K562 (cell line): ENCODE measurements around the gene LIN28A. TPM values are rescaled to one million over a fixed set of nuclear protein-coding genes. Genes with fewer than 3 reads are reported as not detected.

Experiments
- ATAC-seq: fragments of 200-7000 bp; cut with Tn5 transposase; 3 replicates; pipeline ENCODE4 v1.9.1; 2020; ENCODE audit warnings: moderate library complexity
- BruUV-seq: library from RNA; stranded (reverse); fragments of 400-500 nt; replicated peaks from 2 replicates; lab custom pipeline; 2021; lab: Mats Ljungman, UMichigan
- CTCF ChIA-PET: fragments of 300-600 bp; formaldehyde crosslinking; extraction: SDS; loops from one replicate; lab custom pipeline; 2021; ENCODE audit warnings: low intra/inter-chr PET ratio; lab: Yijun Ruan, JAX
- POLR2A ChIA-PET: fragments of 300-600, 350-650 bp; sonication (Branson Sonifier 250); formaldehyde crosslinking; extraction: SDS; loops from one replicate; lab custom pipeline; 2021; ENCODE audit warnings: antibody characterized with exemption, inconsistent platforms; lab: Yijun Ruan, JAX
- DNase-seq, 4 experiments: peaks; one replicate each; pipeline versions ENCODE4 v3.0.0 to v3.0.0-alpha.2; 2011 to 2018; ENCODE audit warnings: low spot score in 3 of 4, mixed read lengths in 3 of 4; ENCODE audit errors: extremely low read depth in 1 of 4
- FAIRE-seq: peaks from 2 replicates; lab custom pipeline; 2011; peaks lifted over from hg19 to GRCh38; lab: Jason Lieb, UNC
- H2AFZ ChIP-seq: 2 replicates; pipeline ENCODE4 v1.6.0; 2011; ENCODE audit warnings: low read depth, low read length, control low read depth, inconsistent platforms
- H3K27ac ChIP-seq: fragments of 200-600 bp; 3 replicates; pipeline ENCODE4 v1.8.0; 2011; ENCODE audit warnings: low read depth, mild to moderate bottlenecking, control low read depth, inconsistent platforms, low read length, moderate library complexity, mixed read lengths; ENCODE audit errors: extremely low read depth
- H3K27me3 ChIP-seq, 2 experiments: fragments of 300-600 bp in 1 of 2; 2 replicates in 1 of 2; 3 replicates in 1 of 2; pipeline versions ENCODE4 v1.6.0 to v1.8.0; 2011; ENCODE audit warnings: inconsistent platforms in 2 of 2, low read length in 2 of 2, mild to moderate bottlenecking in 1 of 2, mixed read lengths in 1 of 2, moderate library complexity in 1 of 2; ENCODE audit not compliant: control insufficient read depth in 2 of 2, insufficient read depth in 2 of 2
- H3K36me3 ChIP-seq: fragments of 300-600 bp; 3 replicates; pipeline ENCODE4 v1.8.0; 2011; ENCODE audit warnings: mild to moderate bottlenecking, low read length, inconsistent platforms; ENCODE audit not compliant: control insufficient read depth, insufficient read depth
- H3K4me1 ChIP-seq, 2 experiments: fragments of 200-600 bp in 1 of 2; replicated peaks in 1 of 2; 2 replicates in 1 of 2; 3 replicates in 1 of 2; pipeline versions ENCODE4 v1.5.1 to v1.8.0; 2011; ENCODE audit warnings: inconsistent platforms in 2 of 2, low read length in 2 of 2, mild to moderate bottlenecking in 1 of 2, mixed read lengths in 1 of 2, moderate library complexity in 1 of 2; ENCODE audit not compliant: control insufficient read depth in 2 of 2, insufficient read depth in 2 of 2
- H3K4me2 ChIP-seq: 2 replicates; pipeline ENCODE4 v1.6.1; 2011; ENCODE audit warnings: low read length, control low read depth, inconsistent platforms, mixed read lengths; ENCODE audit not compliant: insufficient read depth
- H3K4me3 ChIP-seq: fragments of 200-600 bp; sonication (generic), shearing (Covaris generic); 2 replicates; pipeline ENCODE4 v1.5.1; 2016; ENCODE audit warnings: control low read depth, inconsistent platforms
- H3K79me2 ChIP-seq: fragments of 200-600 bp; 3 replicates; pipeline ENCODE4 v1.8.0; 2011; ENCODE audit warnings: low read length, inconsistent platforms; ENCODE audit not compliant: control insufficient read depth, insufficient read depth
- H3K9ac ChIP-seq, 2 experiments: 2 replicates each; pipeline versions ENCODE4 v1.6.0 to v1.6.1; 2011; ENCODE audit warnings: low read depth in 2 of 2, low read length in 2 of 2, control low read depth in 1 of 2, inconsistent platforms in 1 of 2, mild to moderate bottlenecking in 1 of 2, mixed read lengths in 1 of 2; ENCODE audit not compliant: insufficient read depth in 1 of 2
- H3K9me1 ChIP-seq: one replicate; pipeline ENCODE4 v1.6.0; 2011; ENCODE audit warnings: inconsistent platforms, mild to moderate bottlenecking, low read length, moderate library complexity; ENCODE audit not compliant: control insufficient read depth, insufficient read depth
- H3K9me3 ChIP-seq: replicated peaks from 2 replicates; pipeline ENCODE4 v1.5.1; 2011; ENCODE audit warnings: low read depth, low read length, inconsistent platforms; ENCODE audit not compliant: control insufficient read depth, insufficient read depth
- H4K20me1 ChIP-seq: replicated peaks from 2 replicates; pipeline ENCODE4 v1.6.1; 2011; ENCODE audit warnings: low read length, inconsistent platforms, mixed read lengths; ENCODE audit not compliant: control insufficient read depth, insufficient read depth
- ELF4 ChIP-seq: fragments of 450-650 bp; formaldehyde crosslinking; IDR thresholded peaks from 2 replicates; pipeline ENCODE4 v1.4.0; 2022; ENCODE audit warnings: missing genetic modification characterization
- FOXJ3 ChIP-seq: sonication (generic); formaldehyde crosslinking; IDR thresholded peaks from 2 replicates; pipeline ENCODE4 v1.4.0; 2020; ENCODE audit warnings: mild to moderate bottlenecking, missing genetic modification reagents
- LCOR ChIP-seq: sonication (generic); formaldehyde crosslinking; IDR thresholded peaks from 2 replicates; pipeline ENCODE4 v1.8.0; 2022; ENCODE audit warnings: mild to moderate bottlenecking, missing genetic modification reagents
- PHF21A ChIP-seq: fragments of 450-650 bp; IDR thresholded peaks from 2 replicates; pipeline ENCODE4 v1.6.1; 2017; ENCODE audit warnings: low read depth, borderline replicate concordance
- PML ChIP-seq: IDR thresholded peaks from 2 replicates; pipeline ENCODE4 v1.6.1; 2012; ENCODE audit warnings: low read length, inconsistent platforms
- POLR2A ChIP-seq: fragments of 450-650 bp; conservative IDR thresholded peaks from 2 replicates; pipeline ENCODE4 v1.6.1; 2016
- POLR2AphosphoS2 ChIP-seq: IDR thresholded peaks from 2 replicates; pipeline ENCODE4 v1.6.1; 2012; ENCODE audit warnings: low read length, improper control_type of control experiment
- SMAD3 ChIP-seq: fragments of 450-650 bp; formaldehyde crosslinking; conservative IDR thresholded peaks from 2 replicates; pipeline ENCODE4 v1.4.0; 2020; ENCODE audit warnings: mild to moderate bottlenecking
- SUPT5H ChIP-seq: fragments of 450-650 bp; IDR thresholded peaks from 2 replicates; pipeline ENCODE4 v1.6.1; 2016
- TEAD1 ChIP-seq, 2 experiments: fragments of 450-650 bp in 1 of 2; sonication (generic) in 1 of 2; formaldehyde crosslinking; IDR thresholded peaks; 2 replicates each; pipeline versions ENCODE4 v1.4.0 to v1.8.0; 2020 to 2022; ENCODE audit warnings: mild to moderate bottlenecking in 2 of 2, missing genetic modification reagents in 1 of 2
- ZC3H8 ChIP-seq: fragments of 450-650 bp; IDR thresholded peaks from 2 replicates; pipeline ENCODE4 v1.6.1; 2017
- ZNF12 ChIP-seq: sonication (generic); formaldehyde crosslinking; IDR thresholded peaks from 2 replicates; pipeline ENCODE4 v1.4.0; 2020; ENCODE audit warnings: mild to moderate bottlenecking, missing genetic modification reagents
- WGBS: fragments of 100-300 bp; shearing (Covaris generic); methylation state at CpG from one replicate; pipeline ENCODE4 v1.1.6; 2016; ENCODE audit warnings: low coverage, mixed read lengths; ENCODE audit not compliant: insufficient coverage; ENCODE audit errors: missing lambda C conversion rate; 5-methylcytosine and 5-hydroxymethylcytosine counted together
- in situ Hi-C: fragments of 300-500 bp; cut with MboI; formaldehyde crosslinking; loops from 4 replicates; pipeline ENCODE4 v1.15.0; 2018; ENCODE audit warnings: inconsistent platforms, mixed read lengths
- intact Hi-C: fragments of 100-400 bp; cut with micrococcal nuclease; formaldehyde crosslinking; loops from 2 replicates; pipeline ENCODE4 v1.14.2; 2022
- polyA plus RNA-seq, 8 experiments: library from polyadenylated mRNA; depleted of rRNA in 4 of 8; stranded (reverse) in 5 of 8; unstranded in 3 of 8; fragments of >200 nt; fragmentation: Nextera tagmentation in 2 of 8; fragmentation: Illumina TruSeq in 1 of 8; extraction: Ambion mirVana in 2 of 8; extraction: Trizol in 1 of 8; gene quantifications; 2 replicates each; pipeline versions ENCODE4 v1.2.1 to v1.2.3, GENCODE V29; 2011 to 2014; ENCODE audit warnings: inconsistent platforms in 1 of 8, missing spikeins in 1 of 8
- total RNA-seq, 7 experiments: library from RNA; depleted of rRNA in 6 of 7; stranded (reverse); fragments of >200 nt in 6 of 7; fragmentation: Illumina TruSeq in 2 of 7; extraction: Trizol in 2 of 7; gene quantifications; 2 replicates each; pipeline versions ENCODE4 v1.2.1 to v1.2.3, GENCODE V29; 2011 to 2021; ENCODE audit warnings: low replicate concordance in 1 of 7
- TF ChIP-seq, protein P1 (sequence below): sonication (generic); formaldehyde crosslinking; IDR thresholded peaks from 2 replicates; pipeline ENCODE4 v1.8.1; 2023; ENCODE audit warnings: mild to moderate bottlenecking, missing genetic modification reagents
- TF ChIP-seq, protein P2 (sequence below), 2 experiments: fragments of 450-650 bp; conservative IDR thresholded peaks; 2 replicates each; pipeline ENCODE4 v1.6.1; 2017; ENCODE audit warnings: mild to moderate bottlenecking in 2 of 2, moderate library complexity in 2 of 2

Gene LIN28A
- total and polyA plus RNA-seq, 9 of the 15 experiments (the other 6 are each of a cell fraction or from before 2014, with no cell fraction given): 0.80 to 5.4 (median 3.9) TPM

DNA sequence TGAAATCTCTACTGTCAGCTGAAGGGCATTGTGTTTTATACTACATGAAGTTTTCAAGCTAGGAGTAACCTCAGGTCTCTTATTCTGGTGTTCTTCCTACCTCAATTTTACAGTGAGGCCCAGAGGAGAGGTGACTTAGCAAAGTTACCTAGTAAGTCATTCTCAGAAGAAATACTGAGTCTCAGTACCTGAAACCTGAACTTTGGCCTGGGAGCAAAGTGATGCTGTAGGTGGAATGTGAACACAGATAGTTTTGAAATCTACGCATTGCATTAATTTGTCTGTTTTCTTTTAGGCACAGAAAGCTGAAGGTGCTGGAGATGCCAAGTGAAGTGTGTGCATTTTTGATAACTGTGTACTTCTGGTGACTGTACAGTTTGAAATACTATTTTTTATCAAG is 64.2 kb downstream of the LIN28A start:
- CTCF ChIA-PET: no interaction called here
- Histone ChIP-seq H3K4me3 (no peak overlapping the region; the same call in 1 of the 2 replicates), H2AFZ (no peak overlapping the region), H3K9me3 (no peaks in the 10 kb centered on the region), H3K27me3 (no peaks in the 10 kb centered on the region), H3K9ac (peak overlapping the region in 1 of 2 experiments; percentile 99; a peak in 1 of 4 replicates), H3K4me1 (peaks cover 26 to 29% of the 10 kb centered on the region in 2 experiments; a peak in 4 of 5 replicates), H3K9me1 (no peaks in the 10 kb centered on the region), H3K27ac (no peak overlapping the region), H3K36me3 (peaks cover 44% of the 10 kb centered on the region), H4K20me1 (peaks cover 16% of the 10 kb centered on the region), H3K4me2 (no peak overlapping the region), H3K79me2 (peaks cover 28% of the 10 kb centered on the region)
- FAIRE-seq (no peak), ATAC-seq (no peak), DNase-seq (no peak)
- WGBS: 100% methylated on average over 1 of the region's 1 CpG
- intact Hi-C loops: no loop called here
- BruUV-seq: no TSS peak
- TF ChIP-seq FOXJ3 (no peak), LCOR (CRISPR knock-in tag) (peak; percentile 27; the same call in 1 of the 2 replicates)
- POLR2A ChIA-PET: interaction anchor here (0.6 to 2.2 kb wide), 6 partner anchors 10 to 219 kb away, joined by 3 to 12 read pairs (median 3); no protein-coding TSS in a partner anchor
- in situ Hi-C loops: no loop called here

DNA sequence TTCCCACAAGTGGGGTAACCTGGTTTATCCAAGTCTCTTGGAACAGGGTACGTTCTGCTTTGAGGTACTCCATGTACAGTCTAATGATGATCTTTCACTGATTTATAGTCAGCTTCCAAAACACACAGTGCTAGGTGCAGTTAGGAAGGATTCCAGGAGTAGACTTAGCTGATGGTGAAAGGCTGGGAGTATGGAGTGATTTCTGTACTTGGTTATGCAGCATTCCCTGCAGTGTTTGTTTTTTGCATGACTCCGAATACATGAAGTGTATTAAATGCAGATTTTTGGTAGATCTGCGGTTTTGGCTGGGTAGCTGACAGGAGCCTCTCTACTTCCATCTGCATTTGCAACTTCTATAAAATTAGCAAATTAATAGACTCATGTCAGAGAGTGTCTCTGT is 65.4 kb downstream of the LIN28A start:
- no peaks in the 10 kb centered on the region for H3K9me1 ChIP-seq
- peaks cover 28% of the 10 kb centered on the region for H3K79me2 ChIP-seq
- no peak overlapping the region for H2AFZ ChIP-seq
- POLR2A ChIA-PET: interaction anchor here (0.7 to 2.2 kb wide), 6 partner anchors 9 to 217 kb away, joined by 3 to 12 read pairs (median 4); no protein-coding TSS in a partner anchor
- no peak for ATAC-seq
- no peaks in the 10 kb centered on the region for H3K27me3 ChIP-seq
- H3K36me3 ChIP-seq: peaks cover 42% of the 10 kb centered on the region
- H3K27ac ChIP-seq: no peak overlapping the region
- BruUV-seq: no TSS peak
- no peak for DNase-seq
- no peak overlapping the region for H3K9ac ChIP-seq
- 96% methylated on average over 3 of the region's 3 CpGs for WGBS
- intact Hi-C loops: no loop called here
- H3K4me2 ChIP-seq: no peak overlapping the region
- H3K4me1 ChIP-seq: peaks cover 20 to 23% of the 10 kb centered on the region in 2 experiments; a peak in 4 of 5 replicates
- H3K4me3 ChIP-seq: no peak overlapping the region
- peaks cover 13% of the 10 kb centered on the region for H4K20me1 ChIP-seq
- TF ChIP-seq ZNF12: no peak
- TF ChIP-seq POLR2AphosphoS2: 0 out of 2 replicates have a peak, but pooled peaks have one; percentile 9
- TF ChIP-seq PML: no peak
- TF ChIP-seq PHF21A: no peak
- TF ChIP-seq ELF4 (CRISPR knock-in tag): 0 out of 2 replicates have a peak, but pooled peaks have one; percentile 14
- TF ChIP-seq, protein P1, sequence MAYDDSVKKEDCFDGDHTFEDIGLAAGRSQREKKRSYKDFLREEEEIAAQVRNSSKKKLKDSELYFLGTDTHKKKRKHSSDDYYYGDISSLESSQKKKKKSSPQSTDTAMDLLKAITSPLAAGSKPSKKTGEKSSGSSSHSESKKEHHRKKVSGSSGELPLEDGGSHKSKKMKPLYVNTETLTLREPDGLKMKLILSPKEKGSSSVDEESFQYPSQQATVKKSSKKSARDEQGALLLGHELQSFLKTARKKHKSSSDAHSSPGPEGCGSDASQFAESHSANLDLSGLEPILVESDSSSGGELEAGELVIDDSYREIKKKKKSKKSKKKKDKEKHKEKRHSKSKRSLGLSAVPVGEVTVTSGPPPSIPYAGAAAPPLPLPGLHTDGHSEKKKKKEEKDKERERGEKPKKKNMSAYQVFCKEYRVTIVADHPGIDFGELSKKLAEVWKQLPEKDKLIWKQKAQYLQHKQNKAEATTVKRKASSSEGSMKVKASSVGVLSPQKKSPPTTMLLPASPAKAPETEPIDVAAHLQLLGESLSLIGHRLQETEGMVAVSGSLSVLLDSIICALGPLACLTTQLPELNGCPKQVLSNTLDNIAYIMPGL (CRISPR knock-in tag): no peak
- TF ChIP-seq SMAD3 (CRISPR knock-in tag): peak; percentile 41; the same call in 1 of the 2 replicates
- TF ChIP-seq POLR2A: peak; percentile 30
- 0 out of 4 replicates have a peak, but pooled peaks of 1 of the 2 experiments have one; percentile 35 for TF ChIP-seq TEAD1 (CRISPR knock-in tag; IDR thresholded peaks at IDR 0.05)
- peak; percentile 31; the same call in 1 of the 2 replicates for TF ChIP-seq SUPT5H
- no peak for TF ChIP-seq ZC3H8
- TF ChIP-seq, protein P2, sequence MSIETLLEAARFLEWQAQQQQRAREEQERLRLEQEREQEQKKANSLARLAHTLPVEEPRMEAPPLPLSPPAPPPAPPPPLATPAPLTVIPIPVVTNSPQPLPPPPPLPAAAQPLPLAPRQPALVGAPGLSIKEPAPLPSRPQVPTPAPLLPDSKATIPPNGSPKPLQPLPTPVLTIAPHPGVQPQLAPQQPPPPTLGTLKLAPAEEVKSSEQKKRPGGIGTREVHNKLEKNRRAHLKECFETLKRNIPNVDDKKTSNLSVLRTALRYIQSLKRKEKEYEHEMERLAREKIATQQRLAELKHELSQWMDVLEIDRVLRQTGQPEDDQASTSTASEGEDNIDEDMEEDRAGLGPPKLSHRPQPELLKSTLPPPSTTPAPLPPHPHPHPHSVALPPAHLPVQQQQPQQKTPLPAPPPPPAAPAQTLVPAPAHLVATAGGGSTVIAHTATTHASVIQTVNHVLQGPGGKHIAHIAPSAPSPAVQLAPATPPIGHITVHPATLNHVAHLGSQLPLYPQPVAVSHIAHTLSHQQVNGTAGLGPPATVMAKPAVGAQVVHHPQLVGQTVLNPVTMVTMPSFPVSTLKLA (conservative IDR thresholded peaks at IDR 0.05): no peak
- TF ChIP-seq, all 486 proteins: peak for 6
- in situ Hi-C loops: no loop called here
- CTCF ChIA-PET: no interaction called here
- H3K9me3 ChIP-seq: no peaks in the 10 kb centered on the region
- FAIRE-seq: no peak
